Measurements from ENCODE around the gene NF2.
"Not testable (repeated sequence)": the region's sequence is repeated elsewhere in the genome, so short reads cannot be mapped to it uniquely, and the experiment has no call there.

The NF2 gene

DNA sequence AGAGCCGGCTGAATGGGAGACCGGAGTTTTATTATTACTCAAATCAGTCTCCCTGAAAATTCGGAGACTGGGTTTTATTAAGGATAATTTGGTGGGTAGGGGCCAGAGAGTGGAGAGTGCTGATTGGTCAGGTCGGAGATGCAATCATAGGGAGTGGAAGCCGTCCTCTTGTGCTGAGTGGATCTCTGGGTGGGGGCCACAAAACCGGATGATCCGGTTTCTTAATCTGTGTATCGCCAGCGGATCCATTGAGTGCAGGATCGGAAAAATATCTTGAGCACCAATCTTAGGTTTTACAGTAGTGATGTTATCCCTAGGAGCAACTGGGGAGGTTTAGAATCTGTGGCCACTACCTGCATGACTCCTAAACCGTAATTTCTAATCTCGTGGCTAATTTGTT is 21.6 kb upstream of the NF2 start:
- TF ChIP-seq, protein P1, sequence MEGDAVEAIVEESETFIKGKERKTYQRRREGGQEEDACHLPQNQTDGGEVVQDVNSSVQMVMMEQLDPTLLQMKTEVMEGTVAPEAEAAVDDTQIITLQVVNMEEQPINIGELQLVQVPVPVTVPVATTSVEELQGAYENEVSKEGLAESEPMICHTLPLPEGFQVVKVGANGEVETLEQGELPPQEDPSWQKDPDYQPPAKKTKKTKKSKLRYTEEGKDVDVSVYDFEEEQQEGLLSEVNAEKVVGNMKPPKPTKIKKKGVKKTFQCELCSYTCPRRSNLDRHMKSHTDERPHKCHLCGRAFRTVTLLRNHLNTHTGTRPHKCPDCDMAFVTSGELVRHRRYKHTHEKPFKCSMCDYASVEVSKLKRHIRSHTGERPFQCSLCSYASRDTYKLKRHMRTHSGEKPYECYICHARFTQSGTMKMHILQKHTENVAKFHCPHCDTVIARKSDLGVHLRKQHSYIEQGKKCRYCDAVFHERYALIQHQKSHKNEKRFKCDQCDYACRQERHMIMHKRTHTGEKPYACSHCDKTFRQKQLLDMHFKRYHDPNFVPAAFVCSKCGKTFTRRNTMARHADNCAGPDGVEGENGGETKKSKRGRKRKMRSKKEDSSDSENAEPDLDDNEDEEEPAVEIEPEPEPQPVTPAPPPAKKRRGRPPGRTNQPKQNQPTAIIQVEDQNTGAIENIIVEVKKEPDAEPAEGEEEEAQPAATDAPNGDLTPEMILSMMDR (IDR thresholded peaks at IDR 0.05; ENCODE audit: poor library complexity, severe bottlenecking), result no peak
- H3K4me3 ChIP-seq (ENCODE audit: severe bottlenecking), result peak overlapping the region; percentile 82
- H3K27me3 ChIP-seq (ENCODE audit: insufficient read depth, poor library complexity, severe bottlenecking), result no peaks in the 10 kb centered on the region
- DNase-seq (ENCODE audit: low spot score) (no peak), ATAC-seq (ENCODE audit: low read depth) (no peak)
- H3K4me1 ChIP-seq (ENCODE audit: insufficient read depth, poor library complexity, severe bottlenecking), result no peaks in the 10 kb centered on the region
- H3K9me3 ChIP-seq (ENCODE audit: severe bottlenecking), result no peaks in the 10 kb centered on the region
- H3K27ac ChIP-seq (ENCODE audit: poor library complexity, severe bottlenecking), result peak overlapping the region; percentile 40
- H3K36me3 ChIP-seq (ENCODE audit: low read depth), result no peaks in the 10 kb centered on the region; the same call in 1 of the 2 replicates

DNA sequence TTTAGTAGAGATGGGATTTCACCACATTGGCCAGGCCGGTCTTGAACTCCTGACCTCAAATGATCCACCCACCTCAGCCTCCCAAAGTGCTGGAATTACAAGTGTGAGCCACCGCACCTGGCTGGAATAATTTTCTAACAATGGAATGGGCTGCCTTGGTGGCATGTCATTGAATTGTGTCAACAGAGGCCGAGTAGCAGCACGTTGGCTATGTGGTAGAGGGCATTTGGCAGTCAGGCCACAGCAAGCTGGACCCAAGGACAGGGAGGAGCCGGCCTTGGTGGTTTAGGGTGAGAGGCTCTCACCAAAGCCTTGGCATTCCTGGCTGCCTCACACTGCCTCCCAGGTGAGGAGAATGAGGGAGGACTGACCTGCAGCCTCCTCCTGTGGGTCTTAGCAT is 18.5 kb upstream of the NF2 start:
- no peak for ATAC-seq (ENCODE audit: low read depth)
- Histone ChIP-seq H3K4me3 (ENCODE audit: severe bottlenecking) (no peak overlapping the region), H3K27me3 (ENCODE audit: insufficient read depth, poor library complexity, severe bottlenecking) (no peaks in the 10 kb centered on the region), H3K4me1 (ENCODE audit: insufficient read depth, poor library complexity, severe bottlenecking) (peaks cover 11% of the 10 kb centered on the region), H3K27ac (ENCODE audit: poor library complexity, severe bottlenecking) (no peak overlapping the region), H3K9me3 (ENCODE audit: severe bottlenecking) (no peaks in the 10 kb centered on the region), H3K36me3 (ENCODE audit: low read depth) (no peaks in the 10 kb centered on the region)
- TF ChIP-seq, protein P1 (IDR thresholded peaks at IDR 0.05; ENCODE audit: poor library complexity, severe bottlenecking), result no peak
- DNase-seq (ENCODE audit: low spot score), result no peak

DNA sequence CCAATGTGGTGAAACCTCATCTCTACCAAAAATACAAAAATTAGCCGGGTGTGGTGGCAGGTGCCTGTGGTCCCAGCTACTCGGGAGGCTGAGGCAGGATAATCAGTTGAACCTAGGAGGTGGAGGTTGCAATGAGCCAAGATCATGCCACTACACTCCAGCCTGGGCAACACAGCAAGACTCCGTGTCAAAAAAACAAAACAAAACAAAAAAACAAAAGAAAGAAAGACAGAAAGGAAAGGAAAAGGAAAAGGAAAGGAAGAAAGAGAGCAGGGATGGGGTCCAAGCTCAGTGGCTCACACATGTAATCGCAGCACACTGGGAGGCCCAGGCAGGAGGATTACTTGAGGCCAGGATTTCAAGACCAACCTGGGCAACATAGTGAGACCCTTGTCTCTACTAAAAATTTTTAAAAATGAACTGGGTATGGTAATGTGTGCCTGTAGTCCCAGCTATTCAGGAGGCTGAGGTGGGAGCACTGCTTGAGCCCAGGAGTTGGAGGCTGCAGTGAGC is 17.2 kb upstream of the NF2 start:
- H3K4me3 ChIP-seq (ENCODE audit: severe bottlenecking); H3K27ac ChIP-seq (ENCODE audit: poor library complexity, severe bottlenecking); H3K27me3 ChIP-seq (ENCODE audit: insufficient read depth, poor library complexity, severe bottlenecking); H3K9me3 ChIP-seq (ENCODE audit: severe bottlenecking); ATAC-seq (ENCODE audit: low read depth); H3K36me3 ChIP-seq (ENCODE audit: low read depth); DNase-seq (ENCODE audit: low spot score): not testable (repeated sequence)
- peaks cover 11% of the 10 kb centered on the region for H3K4me1 ChIP-seq (ENCODE audit: insufficient read depth, poor library complexity, severe bottlenecking)

DNA sequence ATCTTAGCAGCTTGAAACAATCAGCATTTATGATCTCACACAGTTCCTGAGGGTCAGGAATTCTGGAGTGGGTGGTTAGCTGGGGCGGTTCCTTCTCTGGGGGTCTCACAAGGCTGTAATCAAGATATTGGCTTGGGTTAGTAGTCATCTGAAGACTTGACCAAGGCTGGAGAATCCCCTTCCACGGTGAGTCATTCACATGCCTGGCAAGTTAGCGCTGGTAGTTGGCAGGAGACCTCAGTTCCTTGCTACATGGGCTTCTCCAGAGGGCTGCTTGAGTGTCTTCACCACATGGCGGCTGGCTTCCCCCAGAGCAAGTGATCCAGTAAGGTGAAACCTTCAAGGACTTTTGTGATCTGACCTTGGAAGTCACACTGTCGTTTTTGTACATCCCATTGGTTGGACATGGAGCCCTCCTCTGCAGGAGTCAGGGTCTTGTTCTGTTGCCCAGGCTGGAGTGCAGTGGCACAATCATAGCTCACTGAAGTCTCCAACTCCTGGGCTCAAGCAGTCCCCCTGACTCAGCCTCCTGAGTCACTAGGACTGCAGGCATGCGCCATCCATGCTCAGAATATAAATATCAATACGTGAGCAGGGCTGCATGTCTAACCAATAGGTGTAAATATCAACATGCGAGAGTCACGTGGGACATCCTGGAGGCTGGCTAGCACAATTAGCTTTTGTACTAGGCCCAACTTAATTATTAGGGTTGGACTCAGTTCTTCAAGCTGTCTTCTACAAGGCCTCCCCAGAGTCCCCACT is 15.3 kb upstream of the NF2 start:
- DNase-seq (ENCODE audit: low spot score) (peak; percentile 83), ATAC-seq (ENCODE audit: low read depth) (peak; percentile 91)
- Histone ChIP-seq H3K27me3 (ENCODE audit: insufficient read depth, poor library complexity, severe bottlenecking) (no peaks in the 10 kb centered on the region), H3K9me3 (ENCODE audit: severe bottlenecking) (no peaks in the 10 kb centered on the region), H3K4me3 (ENCODE audit: severe bottlenecking) (no peak overlapping the region), H3K27ac (ENCODE audit: poor library complexity, severe bottlenecking) (peak overlapping the region; percentile 55), H3K4me1 (ENCODE audit: insufficient read depth, poor library complexity, severe bottlenecking) (peaks cover 11% of the 10 kb centered on the region), H3K36me3 (ENCODE audit: low read depth) (no peaks in the 10 kb centered on the region)
- TF ChIP-seq, protein P1 (IDR thresholded peaks at IDR 0.05; ENCODE audit: poor library complexity, severe bottlenecking), result no peak

DNA sequence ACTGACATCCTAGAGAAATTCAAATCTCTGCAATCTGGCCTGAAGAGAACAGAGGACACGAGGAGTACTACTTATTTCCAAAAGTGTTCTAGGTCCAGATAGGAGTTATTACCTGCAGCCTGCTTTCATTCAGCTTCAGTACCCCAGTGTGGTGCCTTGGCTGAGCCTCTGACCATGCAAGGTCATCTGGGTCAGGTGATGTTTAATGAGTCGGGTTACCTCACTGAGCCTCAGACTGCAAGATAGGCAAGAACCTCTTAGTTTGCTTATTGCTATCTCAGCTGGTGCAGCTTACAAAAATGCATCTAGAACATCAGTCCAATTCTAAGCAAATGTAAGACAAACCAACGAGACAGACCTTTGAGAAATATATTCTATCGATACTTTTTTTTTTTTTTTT is 9.5 kb upstream of the NF2 start:
- Histone ChIP-seq H3K9me3 (ENCODE audit: severe bottlenecking) (no peaks in the 10 kb centered on the region), H3K27ac (ENCODE audit: poor library complexity, severe bottlenecking) (no peak overlapping the region), H3K36me3 (ENCODE audit: low read depth) (no peaks in the 10 kb centered on the region), H3K4me3 (ENCODE audit: severe bottlenecking) (no peak overlapping the region), H3K27me3 (ENCODE audit: insufficient read depth, poor library complexity, severe bottlenecking) (no peaks in the 10 kb centered on the region), H3K4me1 (ENCODE audit: insufficient read depth, poor library complexity, severe bottlenecking) (no peaks in the 10 kb centered on the region)
- DNase-seq (ENCODE audit: low spot score) (no peak), ATAC-seq (ENCODE audit: low read depth) (no peak)
- TF ChIP-seq, protein P1 (IDR thresholded peaks at IDR 0.05; ENCODE audit: poor library complexity, severe bottlenecking), result no peak

DNA sequence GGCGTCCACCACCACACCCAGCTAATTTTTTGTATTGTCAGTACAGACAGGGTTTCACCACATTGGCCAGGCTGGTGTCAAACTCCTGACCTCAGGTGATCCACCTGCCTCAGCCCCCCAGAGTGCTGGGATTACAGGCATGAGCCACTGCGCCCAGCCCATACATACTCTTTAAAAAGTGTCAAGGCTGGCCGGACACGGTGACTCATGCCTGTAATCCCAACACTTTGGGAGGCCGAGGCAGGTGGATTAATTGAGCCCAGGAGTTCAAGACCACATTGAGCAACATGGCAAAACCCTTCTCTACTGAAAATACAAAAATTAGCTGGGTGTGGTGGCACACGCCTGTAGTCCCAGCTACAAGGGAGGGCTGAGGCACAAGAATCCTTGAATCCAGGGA is 9.0 kb upstream of the NF2 start:
- ATAC-seq (ENCODE audit: low read depth); H3K4me1 ChIP-seq (ENCODE audit: insufficient read depth, poor library complexity, severe bottlenecking); H3K36me3 ChIP-seq (ENCODE audit: low read depth); H3K4me3 ChIP-seq (ENCODE audit: severe bottlenecking); H3K27ac ChIP-seq (ENCODE audit: poor library complexity, severe bottlenecking); H3K27me3 ChIP-seq (ENCODE audit: insufficient read depth, poor library complexity, severe bottlenecking); H3K9me3 ChIP-seq (ENCODE audit: severe bottlenecking); DNase-seq (ENCODE audit: low spot score): not testable (repeated sequence)
